ENCODE data around the gene ARHGEF2. TPM values are rescaled to one million over a fixed set of nuclear protein-coding genes. Genes with fewer than 3 reads are reported as not detected.

ARHGEF2 gene
- total RNA-seq, 1 experiment from 2014 or later = 90.1 TPM

GRCh38 chr1:155940993-155941844 lies 37.1 kb downstream of the ARHGEF2 start, which contains the start of gene RXFP4 (continued):
- no peak for TF ChIP-seq REST (IDR thresholded peaks at IDR 0.05; ENCODE audit: low read depth)

- Histone ChIP-seq H3K79me2 (ENCODE audit: insufficient read depth, low read length) (no peaks in the 10 kb centered on the region), H3K4me1 (ENCODE audit: control insufficient read depth in 1 of 2, insufficient read depth in 2 of 2, low read length in 2 of 2) (peaks cover 49 to 67% of the 10 kb centered on the region in 2 experiments), H3K4me3 (replicated peaks in 1 of 2; ENCODE audit: low read depth in 1 of 2, low read length in 2 of 2) (peak overlapping the region; percentile 24 to 40), H3K27ac (ENCODE audit: low read depth, low read length) (peak overlapping the region; percentile 96), H3K9me2 (ENCODE audit: insufficient read depth) (no peaks in the 10 kb centered on the region), H3K9me3 (ENCODE audit: control insufficient read depth in 1 of 2, insufficient read depth in 1 of 2, low read depth in 1 of 2, low read length in 2 of 2) (no peaks in the 10 kb centered on the region), H3K36me3 (ENCODE audit: control insufficient read depth in 1 of 2, insufficient read depth in 2 of 2, low read length in 2 of 2) (no peaks in the 10 kb centered on the region), H3K27me3 (ENCODE audit: insufficient read depth, low read length) (no peaks in the 10 kb centered on the region), H3K9ac (ENCODE audit: low read length) (peak overlapping the region; percentile 54), H2AFZ (ENCODE audit: low read depth, low read length, poor library complexity, severe bottlenecking) (no peak overlapping the region), H4K20me1 (ENCODE audit: insufficient read depth) (no peaks in the 10 kb centered on the region), H3K4me2 (ENCODE audit: low read length) (peak overlapping the region; percentile 74)
- no peak for DNase-seq (ENCODE audit: low read depth, low spot score)
- POLR2A ChIA-PET = interaction anchor here (0.7 to 1.4 kb wide), 9 partner anchors 8 to 185 kb away, joined by 3 to 15 read pairs (median 4); partner anchors contain the start of genes ARHGEF2 and RAB25
- RAD21 ChIA-PET (ENCODE audit: low non-redundant PET in 1 of 2, low total read pairs in 2 of 2, uncharacterized antibody in 2 of 2, unreplicated experiment in 2 of 2) = interaction anchor here (0.5 to 1.5 kb wide), 5 partner anchors 43 to 811 kb away, joined by 3 to 6 read pairs (median 3); partner anchors contain the start of gene RAB25 (in 1 of the 2)
- intact Hi-C loops (cut with micrococcal nuclease) = loop anchor here (1.0 to 5.0 kb wide), 2 partner anchors 112 to 126 kb away; partner anchors contain the start of genes LAMTOR2 and UBQLN4
- peak; percentile 68 for ATAC-seq
- CTCF ChIA-PET = interaction anchor here (1.1 to 1.6 kb wide), 5 partner anchors 42 to 285 kb away, joined by 3 to 7 read pairs (median 6); no protein-coding TSS in a partner anchor
- no TSS peak for BruUV-seq (replicated peaks)
- TF ChIP-seq FOSL1 (IDR thresholded peaks at IDR 0.05; ENCODE audit: low read depth) = no peak
- TF ChIP-seq SIN3A (IDR thresholded peaks at IDR 0.05; ENCODE audit: low read depth) = no peak
- TF ChIP-seq SRF (IDR thresholded peaks at IDR 0.05; ENCODE audit: low read depth) = no peak
- no peak for TF ChIP-seq ZBTB33 (IDR thresholded peaks at IDR 0.05; ENCODE audit: extremely low read depth, insufficient replicate concordance, low read length)
- no peak for TF ChIP-seq CBX3 (IDR thresholded peaks at IDR 0.05; ENCODE audit: low read depth)
- no peak for TF ChIP-seq SP1 (IDR thresholded peaks at IDR 0.05; ENCODE audit: low read depth)
- no peak for TF ChIP-seq JUND (IDR thresholded peaks at IDR 0.05)
- TF ChIP-seq CTCF (IDR thresholded peaks at IDR 0.05 in 2 of 3, conservative IDR thresholded peaks at IDR 0.05 in 1 of 3; ENCODE audit: borderline replicate concordance in 1 of 3, insufficient read depth in 1 of 3, low read depth in 2 of 3, low read length in 2 of 3) = no peak
- no peak for TF ChIP-seq ELF1 (IDR thresholded peaks at IDR 0.05; ENCODE audit: borderline replicate concordance, low read depth)
- TF ChIP-seq ATF3 (IDR thresholded peaks at IDR 0.05) = no peak
- no peak for TF ChIP-seq RAD21 (IDR thresholded peaks at IDR 0.05; ENCODE audit: low read depth)
- TF ChIP-seq TCF7L2 (IDR thresholded peaks at IDR 0.05; ENCODE audit: borderline replicate concordance, extremely low read depth, insufficient read depth, insufficient read length) = peak; percentile 19
Measured at GRCh38 chr1:155940482-155940992, 37.8 kb downstream of the ARHGEF2 start.
